Neural progenitor cell (in vitro differentiated cells): ENCODE results near the gene HPGDS.

ENCODE experiments used
- EZH2 ChIP-seq: fragments of 200-600 bp; sonication (generic); IDR thresholded peaks from 2 replicates; pipeline ENCODE4 v1.6.1; 2017; ENCODE audit warnings: antibody characterized with exemption, mild to moderate bottlenecking, moderate library complexity
- EZH2phosphoT487 ChIP-seq: fragments of 200-600 bp; sonication (generic); IDR thresholded peaks from 2 replicates; pipeline ENCODE4 v1.6.1; 2017; ENCODE audit warnings: antibody characterized with exemption
- TF ChIP-seq, protein P1 (sequence below): fragments of 200-600 bp; sonication (generic); IDR thresholded peaks from 2 replicates; pipeline ENCODE4 v1.5.1; 2017; ENCODE audit warnings: antibody characterized with exemption, mild to moderate bottlenecking

DNA sequence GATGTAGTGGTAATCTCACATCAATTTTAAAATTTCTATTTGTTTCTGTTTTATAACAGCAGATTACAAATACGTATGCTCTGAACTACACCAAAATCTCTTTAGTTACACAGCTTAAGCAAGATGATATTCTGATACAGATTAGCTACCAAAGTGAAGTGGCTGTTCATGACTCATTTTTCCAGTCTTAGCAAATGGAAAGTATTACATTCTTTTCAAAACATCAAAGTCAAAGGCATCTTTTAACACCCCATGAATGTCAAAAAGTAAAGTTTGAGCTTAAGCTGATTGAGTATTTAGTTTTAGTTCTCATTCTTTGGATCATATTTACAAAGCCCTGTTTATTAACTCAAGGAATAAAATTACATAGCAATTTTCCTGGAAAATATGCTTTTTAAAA lies 6.6 kb upstream of the HPGDS start:
- TF ChIP-seq, protein P1, sequence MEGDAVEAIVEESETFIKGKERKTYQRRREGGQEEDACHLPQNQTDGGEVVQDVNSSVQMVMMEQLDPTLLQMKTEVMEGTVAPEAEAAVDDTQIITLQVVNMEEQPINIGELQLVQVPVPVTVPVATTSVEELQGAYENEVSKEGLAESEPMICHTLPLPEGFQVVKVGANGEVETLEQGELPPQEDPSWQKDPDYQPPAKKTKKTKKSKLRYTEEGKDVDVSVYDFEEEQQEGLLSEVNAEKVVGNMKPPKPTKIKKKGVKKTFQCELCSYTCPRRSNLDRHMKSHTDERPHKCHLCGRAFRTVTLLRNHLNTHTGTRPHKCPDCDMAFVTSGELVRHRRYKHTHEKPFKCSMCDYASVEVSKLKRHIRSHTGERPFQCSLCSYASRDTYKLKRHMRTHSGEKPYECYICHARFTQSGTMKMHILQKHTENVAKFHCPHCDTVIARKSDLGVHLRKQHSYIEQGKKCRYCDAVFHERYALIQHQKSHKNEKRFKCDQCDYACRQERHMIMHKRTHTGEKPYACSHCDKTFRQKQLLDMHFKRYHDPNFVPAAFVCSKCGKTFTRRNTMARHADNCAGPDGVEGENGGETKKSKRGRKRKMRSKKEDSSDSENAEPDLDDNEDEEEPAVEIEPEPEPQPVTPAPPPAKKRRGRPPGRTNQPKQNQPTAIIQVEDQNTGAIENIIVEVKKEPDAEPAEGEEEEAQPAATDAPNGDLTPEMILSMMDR = no peak
- TF ChIP-seq EZH2 (no peak), EZH2phosphoT487 (no peak)
